ENCODE results near the gene ZNF468.
"Not testable (repeated sequence)": the region's sequence is repeated elsewhere in the genome, so short reads cannot be mapped to it uniquely, and the experiment has no call there.

The ZNF468 gene

GRCh38 chr19:52857378-52858191 is at the start of gene ZNF468:
TSS of gene ZNF468 (minus strand) at chr19:52857619. CDS start at chr19:52854272, 3,347 bp downstream.
- DNase-seq = peak; percentile 63 to 64

GRCh38 chr19:52904052-52904780 is 46.8 kb upstream of the ZNF468 start:
- not testable (repeated sequence) for DNase-seq

- no peak for DNase-seq
Measured at GRCh38 chr19:52901842-52902241, 44.4 kb upstream of the ZNF468 start.

- not testable (repeated sequence) for DNase-seq
Measured at GRCh38 chr19:52898596-52898995, 41.2 kb upstream of the ZNF468 start.

GRCh38 chr19:52898101-52898500 is 40.7 kb upstream of the ZNF468 start:
- DNase-seq = no peak

GRCh38 chr19:52897138-52897935 is 39.9 kb upstream of the ZNF468 start, which contains the start of gene ZNF320:
TSS of gene ZNF320 (minus strand) at chr19:52897635. CDS start at chr19:52890255, 7,380 bp downstream.
- peak; percentile 95 to 96 for DNase-seq

- peak; percentile 12 to 14 for DNase-seq
Measured at GRCh38 chr19:52896431-52897137, 39.2 kb upstream of the ZNF468 start.

- DNase-seq = no peak
Measured at GRCh38 chr19:52891336-52891735, 33.9 kb upstream of the ZNF468 start.

GRCh38 chr19:52889931-52890330 is 32.5 kb upstream of the ZNF468 start:
- DNase-seq = no peak

GRCh38 chr19:52889076-52889475 is 31.7 kb upstream of the ZNF468 start:
- no peak for DNase-seq

GRCh38 chr19:52880895-52881389 is 23.5 kb upstream of the ZNF468 start:
- no peak for DNase-seq

- DNase-seq = not testable (repeated sequence)
Measured at GRCh38 chr19:52872996-52873395, 15.6 kb upstream of the ZNF468 start.

- DNase-seq = no peak
Measured at GRCh38 chr19:52871466-52871865, 14.0 kb upstream of the ZNF468 start.

GRCh38 chr19:52868031-52868430 is 10.6 kb upstream of the ZNF468 start:
- not testable (repeated sequence) for DNase-seq

GRCh38 chr19:52856540-52857377 is 660 bp downstream of the ZNF468 start:
- peak in 1 of 2 donors; percentile 2 for DNase-seq

- DNase-seq = not testable (repeated sequence)
Measured at GRCh38 chr19:52847352-52847751, 10.1 kb downstream of the ZNF468 start.

- DNase-seq = not testable (repeated sequence)
Measured at GRCh38 chr19:52840825-52841465, 16.5 kb downstream of the ZNF468 start.

GRCh38 chr19:52834289-52834688 is 23.1 kb downstream of the ZNF468 start:
- not testable (repeated sequence) for DNase-seq

- not testable (repeated sequence) for DNase-seq
Measured at GRCh38 chr19:52833541-52833940, 23.9 kb downstream of the ZNF468 start.

- not testable (repeated sequence) for DNase-seq
Measured at GRCh38 chr19:52829866-52830265, 27.6 kb downstream of the ZNF468 start.

GRCh38 chr19:52825765-52826164 is 31.7 kb downstream of the ZNF468 start:
- no peak for DNase-seq
